Kidney (tissue), 14 donors: ENCODE data around the gene RUNX1. TPM values are rescaled to one million over a fixed set of nuclear protein-coding genes. Genes with fewer than 3 reads are reported as not detected.

Experiments
- DNase-seq, 5 donors: peaks; one replicate each; pipeline ENCODE4 v3.0.0-alpha.2; 2013 to 2020
- FAIRE-seq: peaks from 2 replicates; lab custom pipeline; 2012; peaks lifted over from hg19 to GRCh38; lab: Jason Lieb, UNC
- H3K27ac ChIP-seq, 2 donors: one replicate each; pipeline ENCODE4 v1.7.0; 2013; ENCODE audit warnings: low read depth in 2 of 2, low read length in 2 of 2, inconsistent platforms in 1 of 2
- H3K27me3 ChIP-seq: one replicate; pipeline ENCODE4 v1.7.1; 2013; ENCODE audit warnings: low read length, inconsistent platforms; ENCODE audit not compliant: control insufficient read depth, insufficient read depth
- H3K36me3 ChIP-seq, 3 donors: one replicate each; pipeline versions ENCODE4 v1.7.0 to v1.7.1; 2013; ENCODE audit warnings: low read length in 3 of 3, control low read depth in 1 of 3, inconsistent platforms in 1 of 3; ENCODE audit not compliant: insufficient read depth in 3 of 3, control insufficient read depth in 2 of 3
- H3K4me1 ChIP-seq, 3 donors: one replicate each; pipeline versions ENCODE4 v1.7.0 to v1.7.1; 2013; ENCODE audit warnings: low read length in 3 of 3, inconsistent platforms in 1 of 3, low read depth in 1 of 3; ENCODE audit not compliant: control insufficient read depth in 2 of 3, insufficient read depth in 2 of 3
- H3K4me3 ChIP-seq, 3 donors: one replicate each; pipeline versions ENCODE4 v1.7.0 to v1.8.1; 2013; ENCODE audit warnings: low read length in 3 of 3, control low read depth in 1 of 3, inconsistent platforms in 1 of 3
- H3K9ac ChIP-seq, 3 donors: one replicate each; pipeline versions ENCODE4 v1.7.0 to v1.7.1; 2013; ENCODE audit warnings: low read length in 3 of 3, control low read depth in 1 of 3, inconsistent platforms in 1 of 3
- H3K9me3 ChIP-seq, 3 donors: one replicate each; pipeline versions ENCODE4 v1.7.0 to v1.7.1; 2013; ENCODE audit warnings: low read length in 3 of 3, control low read depth in 1 of 3, inconsistent platforms in 1 of 3; ENCODE audit not compliant: control insufficient read depth in 2 of 3, insufficient read depth in 1 of 3
- CTCF ChIP-seq: IDR thresholded peaks from 3 replicates; pipeline ENCODE4 v1.5.1; 2012; ENCODE audit warnings: mild to moderate bottlenecking, moderate library complexity, borderline replicate concordance; ENCODE audit not compliant: insufficient read depth; ENCODE audit errors: extremely low read depth
- intact Hi-C: fragments of 100-400 bp; cut with DNase I; formaldehyde crosslinking; loops from one replicate; pipeline ENCODE4 v1.11.1; 2022
- polyA plus RNA-seq: library from polyadenylated mRNA; stranded (reverse); fragments of 350-450 nt; fragmentation: Illumina TruSeq; extraction: RNeasy Lipid Tissue Mini Kit (QIAGEN cat#74804); gene quantifications from one replicate; pipeline ENCODE4 v1.2.3, GENCODE V29; 2014; ENCODE audit warnings: low read depth, low replicate concordance; ENCODE audit not compliant: insufficient read depth
- total RNA-seq: library from RNA; stranded (reverse); fragmentation: NEBNext Ultra II Directional; extraction: Animal tissue kit (Norgen Biotek cat#: 25700); gene quantifications from one replicate; pipeline ENCODE4 v1.2.1, GENCODE V29; 2021
- donor health status: control.
- donor health status: control.
- donor health status: control.
- donor health status: control.
- donor health status: control.
- donor health status: DM: yes; HTN: yes; CAD: no.
- donor health status: Normal renal cell carcinoma (clear cell type).

RUNX1 gene
- total and polyA plus RNA-seq, 2 donors from 2014 or later, result 1.3 to 58.0 TPM

GRCh38 chr21:34990842-34991241, 58.3 kb downstream of the RUNX1 start:
- H3K9me3 ChIP-seq, result no peaks in the 10 kb centered on the region
- H3K4me1 ChIP-seq, result peaks cover 3 to 4% (median 4%) of the 10 kb centered on the region in 3 donors
- H3K36me3 ChIP-seq, result no peaks in the 10 kb centered on the region
- TF ChIP-seq CTCF, result no peak
- no peak overlapping the region for H3K27ac ChIP-seq
- H3K4me3 ChIP-seq, result no peak overlapping the region
- intact Hi-C loops, result no loop called here
- H3K27me3 ChIP-seq, result no peaks in the 10 kb centered on the region
- DNase-seq, result no peak
- no peak for FAIRE-seq
- no peak overlapping the region for H3K9ac ChIP-seq

- H3K4me3 ChIP-seq, result no peak overlapping the region
These were observed 59.6 kb downstream of the RUNX1 start for GRCh38 chr21:34989337-34990151.

GRCh38 chr21:34988625-34989024, 60.5 kb downstream of the RUNX1 start:
- H3K4me3 ChIP-seq, result no peak overlapping the region
- intact Hi-C loops, result no loop called here
- DNase-seq (no peak), FAIRE-seq (no peak)
- no peak overlapping the region for H3K9ac ChIP-seq
- no peaks in the 10 kb centered on the region for H3K9me3 ChIP-seq
- H3K27ac ChIP-seq, result no peak overlapping the region
- H3K27me3 ChIP-seq, result no peaks in the 10 kb centered on the region
- peaks cover 2 to 6% (median 4%) of the 10 kb centered on the region in 3 donors for H3K4me1 ChIP-seq
- TF ChIP-seq CTCF, result no peak
- no peaks in the 10 kb centered on the region for H3K36me3 ChIP-seq

More at GRCh38 chr21:34989337-34990151, 59.6 kb downstream of the RUNX1 start:
- Histone ChIP-seq H3K27ac (no peak overlapping the region), H3K36me3 (no peaks in the 10 kb centered on the region), H3K9me3 (no peaks in the 10 kb centered on the region), H3K27me3 (no peaks in the 10 kb centered on the region), H3K9ac (no peak overlapping the region), H3K4me1 (peaks cover 3 to 4% (median 4%) of the 10 kb centered on the region in 3 donors)
- DNase-seq (no peak), FAIRE-seq (no peak)
- TF ChIP-seq CTCF, result no peak
- intact Hi-C loops, result no loop called here
